ENCODE results near the gene STOML1. TPM values are rescaled to one million over a fixed set of nuclear protein-coding genes. Genes with fewer than 3 reads are reported as not detected.

STOML1 gene
- total and polyA plus RNA-seq, 9 of the 15 experiments (the other 6 are each of a cell fraction or from before 2014, with no cell fraction given): 0.25 to 9.7 (median 4.6) TPM

DNA sequence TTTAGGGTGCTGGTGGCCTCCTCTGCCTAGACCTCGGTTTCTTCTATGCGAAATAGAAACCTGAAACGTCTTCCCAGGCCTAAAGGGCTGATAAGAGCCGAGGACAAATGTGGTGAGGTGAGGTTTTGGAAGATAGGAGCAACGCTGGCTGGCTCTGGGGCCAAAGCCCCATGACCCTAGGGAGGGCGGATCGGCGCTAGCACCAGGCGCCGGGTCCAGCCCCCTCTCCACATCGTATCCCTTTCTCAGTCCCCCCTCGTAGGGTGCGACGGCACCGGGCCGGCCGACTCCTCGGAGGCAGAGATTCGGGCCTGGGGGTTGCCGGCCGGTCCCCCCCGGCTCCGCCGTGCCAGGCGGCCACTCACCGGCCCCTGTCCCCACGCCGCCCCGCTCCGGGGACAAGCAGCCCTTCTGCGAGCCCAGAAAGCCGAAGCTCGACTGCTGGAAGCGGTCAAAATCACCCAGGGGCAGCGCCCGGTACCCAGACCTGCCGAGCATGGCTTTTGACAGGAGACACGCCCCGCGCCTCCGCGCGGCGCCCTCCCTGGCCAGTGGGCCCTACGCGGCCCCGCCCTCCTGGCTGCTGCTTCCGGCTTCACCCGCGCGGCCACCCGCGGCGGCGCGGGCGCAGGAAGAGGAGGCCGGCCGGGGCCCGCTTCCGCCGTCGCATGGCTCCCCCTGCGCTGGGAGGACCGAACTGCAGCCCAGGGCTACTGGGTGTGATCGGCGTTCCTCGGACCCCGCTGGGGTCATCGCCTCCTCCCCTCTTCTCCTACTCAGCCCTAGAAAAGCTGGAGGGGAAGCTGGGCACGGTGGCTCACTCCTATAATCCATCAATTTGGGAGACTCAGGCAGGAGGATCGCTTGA, at the start of gene STOML1 (continued):
- TF ChIP-seq, protein P1, sequence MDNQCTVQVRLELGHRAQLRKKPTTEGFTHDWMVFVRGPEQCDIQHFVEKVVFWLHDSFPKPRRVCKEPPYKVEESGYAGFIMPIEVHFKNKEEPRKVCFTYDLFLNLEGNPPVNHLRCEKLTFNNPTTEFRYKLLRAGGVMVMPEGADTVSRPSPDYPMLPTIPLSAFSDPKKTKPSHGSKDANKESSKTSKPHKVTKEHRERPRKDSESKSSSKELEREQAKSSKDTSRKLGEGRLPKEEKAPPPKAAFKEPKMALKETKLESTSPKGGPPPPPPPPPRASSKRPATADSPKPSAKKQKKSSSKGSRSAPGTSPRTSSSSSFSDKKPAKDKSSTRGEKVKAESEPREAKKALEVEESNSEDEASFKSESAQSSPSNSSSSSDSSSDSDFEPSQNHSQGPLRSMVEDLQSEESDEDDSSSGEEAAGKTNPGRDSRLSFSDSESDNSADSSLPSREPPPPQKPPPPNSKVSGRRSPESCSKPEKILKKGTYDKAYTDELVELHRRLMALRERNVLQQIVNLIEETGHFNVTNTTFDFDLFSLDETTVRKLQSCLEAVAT (IDR thresholded peaks at IDR 0.05): no peak
- TF ChIP-seq BRD9 (IDR thresholded peaks at IDR 0.05; ENCODE audit: low read depth, partially characterized antibody) (no peak), ZFP30 (CRISPR knock-in tag; IDR thresholded peaks at IDR 0.05; ENCODE audit: borderline replicate concordance) (no peak), GATA2 (CRISPR knock-in tag; IDR thresholded peaks at IDR 0.05) (peak; percentile 74), POLR2AphosphoS2 (IDR thresholded peaks at IDR 0.05; ENCODE audit: low read length) (no peak), MCM3 (IDR thresholded peaks at IDR 0.05) (no peak), SMARCE1 (IDR thresholded peaks at IDR 0.05) (peak; percentile 56; the same call in 1 of the 2 replicates), KLF1 (tag; IDR thresholded peaks at IDR 0.05) (peak; percentile 84), MYNN (IDR thresholded peaks at IDR 0.05) (peak; percentile 40; the same call in 1 of the 2 replicates), MYNN (CRISPR knock-in tag; IDR thresholded peaks at IDR 0.05) (no peak), ZNF239 (CRISPR knock-in tag; IDR thresholded peaks at IDR 0.05) (no peak), ZEB2 (IDR thresholded peaks at IDR 0.05) (no peak; the same call in 1 of the 2 replicates), HDAC6 (IDR thresholded peaks at IDR 0.05; ENCODE audit: low read depth, low read length) (no peak), PYGO2 (tag; IDR thresholded peaks at IDR 0.05) (no peak), STAT5A (IDR thresholded peaks at IDR 0.05; ENCODE audit: borderline replicate concordance, low read length) (peak; percentile 74), HSF4 (CRISPR knock-in tag; IDR thresholded peaks at IDR 0.05; ENCODE audit: borderline replicate concordance) (no peak), PCBP1 (IDR thresholded peaks at IDR 0.05; ENCODE audit: low read depth, low read length, poor library complexity, severe bottlenecking) (peak; percentile 65), YY1 (IDR thresholded peaks at IDR 0.05; ENCODE audit: borderline replicate concordance in 1 of 3, control insufficient read depth in 1 of 3, extremely low read depth in 1 of 3, insufficient read depth in 3 of 3, insufficient read length in 1 of 3, insufficient replicate concordance in 2 of 3, low read depth in 1 of 3, low read length in 2 of 3) (peak in 2 of 3 experiments; percentile 55 to 66), SNRNP70 (optimal IDR thresholded peaks at IDR 0.05; ENCODE audit: low read depth, low read length) (no peak), ZNF41 (CRISPR knock-in tag; conservative IDR thresholded peaks at IDR 0.05) (no peak)
- TF ChIP-seq, protein P2, sequence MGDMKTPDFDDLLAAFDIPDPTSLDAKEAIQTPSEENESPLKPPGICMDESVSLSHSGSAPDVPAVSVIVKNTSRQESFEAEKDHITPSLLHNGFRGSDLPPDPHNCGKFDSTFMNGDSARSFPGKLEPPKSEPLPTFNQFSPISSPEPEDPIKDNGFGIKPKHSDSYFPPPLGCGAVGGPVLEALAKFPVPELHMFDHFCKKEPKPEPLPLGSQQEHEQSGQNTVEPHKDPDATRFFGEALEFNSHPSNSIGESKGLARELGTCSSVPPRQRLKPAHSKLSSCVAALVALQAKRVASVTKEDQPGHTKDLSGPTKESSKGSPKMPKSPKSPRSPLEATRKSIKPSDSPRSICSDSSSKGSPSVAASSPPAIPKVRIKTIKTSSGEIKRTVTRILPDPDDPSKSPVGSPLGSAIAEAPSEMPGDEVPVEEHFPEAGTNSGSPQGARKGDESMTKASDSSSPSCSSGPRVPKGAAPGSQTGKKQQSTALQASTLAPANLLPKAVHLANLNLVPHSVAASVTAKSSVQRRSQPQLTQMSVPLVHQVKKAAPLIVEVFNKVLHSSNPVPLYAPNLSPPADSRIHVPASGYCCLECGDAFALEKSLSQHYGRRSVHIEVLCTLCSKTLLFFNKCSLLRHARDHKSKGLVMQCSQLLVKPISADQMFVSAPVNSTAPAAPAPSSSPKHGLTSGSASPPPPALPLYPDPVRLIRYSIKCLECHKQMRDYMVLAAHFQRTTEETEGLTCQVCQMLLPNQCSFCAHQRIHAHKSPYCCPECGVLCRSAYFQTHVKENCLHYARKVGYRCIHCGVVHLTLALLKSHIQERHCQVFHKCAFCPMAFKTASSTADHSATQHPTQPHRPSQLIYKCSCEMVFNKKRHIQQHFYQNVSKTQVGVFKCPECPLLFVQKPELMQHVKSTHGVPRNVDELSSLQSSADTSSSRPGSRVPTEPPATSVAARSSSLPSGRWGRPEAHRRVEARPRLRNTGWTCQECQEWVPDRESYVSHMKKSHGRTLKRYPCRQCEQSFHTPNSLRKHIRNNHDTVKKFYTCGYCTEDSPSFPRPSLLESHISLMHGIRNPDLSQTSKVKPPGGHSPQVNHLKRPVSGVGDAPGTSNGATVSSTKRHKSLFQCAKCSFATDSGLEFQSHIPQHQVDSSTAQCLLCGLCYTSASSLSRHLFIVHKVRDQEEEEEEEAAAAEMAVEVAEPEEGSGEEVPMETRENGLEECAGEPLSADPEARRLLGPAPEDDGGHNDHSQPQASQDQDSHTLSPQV (IDR thresholded peaks at IDR 0.05): peak; percentile 51; the same call in 1 of the 2 replicates
- TF ChIP-seq, protein P3, sequence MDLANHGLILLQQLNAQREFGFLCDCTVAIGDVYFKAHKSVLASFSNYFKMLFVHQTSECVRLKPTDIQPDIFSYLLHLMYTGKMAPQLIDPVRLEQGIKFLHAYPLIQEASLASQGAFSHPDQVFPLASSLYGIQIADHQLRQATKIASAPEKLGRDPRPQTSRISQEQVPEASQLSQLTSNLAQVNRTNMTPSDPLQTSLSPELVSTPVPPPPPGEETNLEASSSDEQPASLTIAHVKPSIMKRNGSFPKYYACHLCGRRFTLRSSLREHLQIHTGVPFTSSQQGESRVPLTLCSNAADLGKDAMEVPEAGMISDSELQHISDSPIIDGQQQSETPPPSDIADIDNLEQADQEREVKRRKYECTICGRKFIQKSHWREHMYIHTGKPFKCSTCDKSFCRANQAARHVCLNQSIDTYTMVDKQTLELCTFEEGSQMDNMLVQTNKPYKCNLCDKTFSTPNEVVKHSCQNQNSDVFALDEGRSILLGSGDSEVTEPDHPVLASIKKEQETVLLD (IDR thresholded peaks at IDR 0.05): no peak
